PC-3 (cell line): ENCODE measurements around the gene COG5. TPM values are rescaled to one million over a fixed set of nuclear protein-coding genes. Genes with fewer than 3 reads are reported as not detected.
"Not testable (repeated sequence)": the region's sequence is repeated elsewhere in the genome, so short reads cannot be mapped to it uniquely, and the experiment has no call there.

Experiments
- ATAC-seq: fragments of 200-7000 bp; cut with Tn5 transposase; 2 replicates; pipeline ENCODE4 v1.9.1; 2020; ENCODE audit warnings: mild to moderate bottlenecking, moderate library complexity
- BruUV-seq: library from RNA; stranded (reverse); fragments of 400-500 nt; replicated peaks from 2 replicates; lab custom pipeline; 2021; lab: Mats Ljungman, UMichigan
- CTCF ChIA-PET: fragments of 300-600 bp; sonication (Branson Sonifier 250); formaldehyde crosslinking; loops from one replicate; lab custom pipeline; 2022; ENCODE audit warnings: antibody characterized with exemption; lab: Charles Lee
- POLR2A ChIA-PET: fragments of 300-600 bp; sonication (Branson Sonifier 250); formaldehyde crosslinking; loops from one replicate; lab custom pipeline; 2022; ENCODE audit warnings: antibody characterized with exemption; ENCODE audit not compliant: unreplicated experiment; lab: Charles Lee
- DNase-seq: peaks from one replicate; pipeline ENCODE4 v3.0.0-alpha.2; 2015
- H2AFZ ChIP-seq: fragments of 300-600 bp; sonication (generic); 2 replicates; pipeline ENCODE4 v1.6.0; 2016; ENCODE audit warnings: antibody characterized with exemption, low read length
- H3F3A ChIP-seq: fragments of 300-600 bp; sonication (generic); one replicate; pipeline ENCODE4 v1.6.0; 2017; ENCODE audit warnings: antibody characterized with exemption, low read length, control low read depth, mild to moderate bottlenecking; ENCODE audit not compliant: unreplicated experiment
- H3K27ac ChIP-seq: fragments of 300-600 bp; sonication (generic); 2 replicates; pipeline ENCODE4 v1.5.1; 2016; ENCODE audit warnings: mild to moderate bottlenecking, low read length
- H3K27me3 ChIP-seq: fragments of 300-600 bp; sonication (generic); 2 replicates; pipeline ENCODE4 v1.6.1; 2016; ENCODE audit warnings: low read length, mixed read lengths
- H3K36me3 ChIP-seq: fragments of 300-600 bp; sonication (generic); 2 replicates; pipeline ENCODE4 v1.6.1; 2016; ENCODE audit warnings: low read depth, mixed run types, low read length, mixed read lengths
- H3K4me1 ChIP-seq: fragments of 300-600 bp; sonication (generic); 2 replicates; pipeline ENCODE4 v1.5.1; 2016; ENCODE audit warnings: low read length; ENCODE audit not compliant: insufficient read depth
- H3K4me2 ChIP-seq: fragments of 300-600 bp; sonication (generic); 2 replicates; pipeline ENCODE4 v1.6.0; 2016; ENCODE audit warnings: low read length
- H3K4me3 ChIP-seq: fragments of 300-600 bp; sonication (generic); 2 replicates; pipeline ENCODE4 v1.5.1; 2016; ENCODE audit warnings: mild to moderate bottlenecking, low read length, mixed read lengths
- H3K79me2 ChIP-seq: fragments of 300-600 bp; sonication (generic); 2 replicates; pipeline ENCODE4 v1.6.1; 2017; ENCODE audit warnings: low read length, mixed read lengths
- H3K9ac ChIP-seq: fragments of 300-600 bp; sonication (generic); 2 replicates; pipeline ENCODE4 v1.6.0; 2016; ENCODE audit warnings: mild to moderate bottlenecking, low read length
- H3K9me2 ChIP-seq: fragments of 300-600 bp; sonication (generic); replicated peaks from 2 replicates; pipeline ENCODE4 v1.6.1; 2016; ENCODE audit warnings: mixed run types, low read length, mixed read lengths
- H3K9me3 ChIP-seq: fragments of 300-600 bp; sonication (generic); 2 replicates; pipeline ENCODE4 v1.6.1; 2016; ENCODE audit warnings: low read length, mixed read lengths
- H4K20me1 ChIP-seq: fragments of 300-600 bp; sonication (generic); 2 replicates; pipeline ENCODE4 v1.6.1; 2016; ENCODE audit warnings: low read length, mixed read lengths
- CTCF ChIP-seq: fragments of 300-600 bp; sonication (generic); conservative IDR thresholded peaks from 2 replicates; pipeline ENCODE4 v1.5.1; 2017; ENCODE audit warnings: antibody characterized with exemption, low read depth, mild to moderate bottlenecking, low read length
- EZH2 ChIP-seq: fragments of 300-600 bp; sonication (generic); IDR thresholded peaks from one replicate; pipeline ENCODE4 v1.6.1; 2017; ENCODE audit warnings: antibody characterized with exemption, mild to moderate bottlenecking, low read length; ENCODE audit not compliant: unreplicated experiment
- EZH2phosphoT487 ChIP-seq: fragments of 300-600 bp; sonication (generic); IDR thresholded peaks from 2 replicates; pipeline ENCODE4 v1.6.1; 2018; ENCODE audit warnings: mild to moderate bottlenecking, antibody characterized with exemption, low read length, borderline replicate concordance
- intact Hi-C: fragments of 100-400 bp; cut with micrococcal nuclease; formaldehyde crosslinking; loops from 2 replicates; pipeline ENCODE4 v1.9.0; 2023
- total RNA-seq: library from RNA; depleted of rRNA; stranded (reverse); fragments of >200 nt; gene quantifications from 2 replicates; pipeline ENCODE4 v1.2.3, GENCODE V29; 2014

Gene COG5
- total RNA-seq, 1 experiment from 2014 or later, result 51.7 TPM

GRCh38 chr7:107251963-107252362 is 311.8 kb downstream of the COG5 start:
- H4K20me1 ChIP-seq, result no peaks in the 10 kb centered on the region
- H2AFZ ChIP-seq, result no peak overlapping the region
- no peak overlapping the region for H3K4me2 ChIP-seq
- no peak overlapping the region for H3K27ac ChIP-seq
- H3K36me3 ChIP-seq, result no peaks in the 10 kb centered on the region
- H3K4me1 ChIP-seq, result no peaks in the 10 kb centered on the region
- intact Hi-C loops, result no loop called here
- no TSS peak for BruUV-seq
- no peaks in the 10 kb centered on the region for H3K9me3 ChIP-seq
- H3F3A ChIP-seq, result no peaks in the 10 kb centered on the region
- ATAC-seq (no peak), DNase-seq (no peak)
- H3K9ac ChIP-seq, result no peak overlapping the region
- H3K79me2 ChIP-seq, result no peaks in the 10 kb centered on the region
- ChIA-PET POLR2A (no interaction called here), CTCF (no interaction called here)
- no peak overlapping the region for H3K4me3 ChIP-seq
- no peaks in the 10 kb centered on the region for H3K27me3 ChIP-seq
- H3K9me2 ChIP-seq, result no peaks in the 10 kb centered on the region
- no peak for TF ChIP-seq CTCF
- no peak for TF ChIP-seq EZH2phosphoT487
- no peak for TF ChIP-seq EZH2

- H3K4me3 ChIP-seq, result no peak overlapping the region
- H3K27ac ChIP-seq, result no peak overlapping the region
- no peaks in the 10 kb centered on the region for H3K27me3 ChIP-seq
- intact Hi-C loops, result no loop called here
- H3K9me2 ChIP-seq, result no peaks in the 10 kb centered on the region
- no peak overlapping the region for H3K9ac ChIP-seq
- TF ChIP-seq EZH2 (no peak), CTCF (no peak), EZH2phosphoT487 (no peak)
- CTCF ChIA-PET, result no interaction called here
- no peaks in the 10 kb centered on the region for H3K79me2 ChIP-seq
- no peaks in the 10 kb centered on the region for H4K20me1 ChIP-seq
- H3K9me3 ChIP-seq, result no peaks in the 10 kb centered on the region
- POLR2A ChIA-PET, result no interaction called here
- no peak for DNase-seq
- no peak for ATAC-seq
- no peaks in the 10 kb centered on the region; the same call in 1 of the 2 replicates for H3K36me3 ChIP-seq
- H3K4me1 ChIP-seq, result no peaks in the 10 kb centered on the region
- no peak overlapping the region for H2AFZ ChIP-seq
- BruUV-seq, result no TSS peak
- no peaks in the 10 kb centered on the region for H3F3A ChIP-seq
- no peak overlapping the region for H3K4me2 ChIP-seq
Measured at GRCh38 chr7:107248551-107249316, 315.0 kb downstream of the COG5 start.

- H2AFZ ChIP-seq, H3K27ac ChIP-seq, H3K79me2 ChIP-seq, ATAC-seq, H3K27me3 ChIP-seq, H3K36me3 ChIP-seq, H3K9me2 ChIP-seq, H3F3A ChIP-seq, DNase-seq, H3K9ac ChIP-seq, H3K4me3 ChIP-seq, intact Hi-C loops, POLR2A ChIA-PET, BruUV-seq, H3K9me3 ChIP-seq, H3K4me2 ChIP-seq, H4K20me1 ChIP-seq, H3K4me1 ChIP-seq, CTCF ChIA-PET: not testable (repeated sequence)
Measured at GRCh38 chr7:107246836-107247235, 316.9 kb downstream of the COG5 start.
